GM19193 (cell line): ENCODE measurements around the gene ITPKA.

Experiments used
- POLR2A ChIP-seq: IDR thresholded peaks from 4 replicates; pipeline ENCODE4 v1.6.1; 2011; ENCODE audit not compliant: insufficient read depth, insufficient read length; ENCODE audit errors: extremely low read depth

Gene ITPKA

DNA sequence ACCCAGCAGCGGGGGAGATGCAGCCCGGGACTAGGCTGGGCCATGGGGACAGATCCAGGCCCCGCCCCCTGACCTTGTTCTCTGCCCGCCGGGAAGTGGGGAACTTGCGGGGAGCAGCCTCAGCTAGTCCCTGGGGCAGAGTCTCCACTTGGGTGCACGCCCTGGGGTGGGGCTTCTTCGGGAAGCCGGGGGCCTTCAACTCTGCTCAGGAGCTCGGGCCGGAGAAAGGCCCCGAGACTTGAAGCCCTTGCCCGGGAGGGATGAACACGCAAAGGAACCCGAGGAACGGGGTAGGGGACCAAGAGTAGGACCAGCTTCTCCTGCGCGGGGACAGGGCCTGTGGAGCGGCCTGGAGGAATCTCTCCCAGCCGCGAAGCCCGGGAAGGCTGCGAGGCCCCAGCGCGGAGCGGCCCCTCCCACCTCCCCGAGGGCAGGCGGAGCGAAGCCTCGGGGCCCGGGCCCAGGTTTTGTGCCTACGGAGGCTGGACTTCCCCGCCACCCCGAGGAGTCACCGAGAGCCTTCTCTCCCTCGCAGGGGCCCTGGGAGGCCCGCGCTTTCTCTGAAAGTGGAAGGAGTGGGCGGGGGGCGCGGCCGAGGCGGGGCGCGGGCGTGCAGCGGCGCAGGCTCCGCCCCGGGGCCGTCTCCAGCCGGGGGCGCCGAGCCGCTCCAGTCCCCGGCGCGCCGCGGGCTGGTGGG is at the start of gene ITPKA:
TSS of gene ITPKA (plus strand) at position 670 of the 697 bp plus-strand sequence. CDS start 54 bp downstream, outside the sequence.
- TF ChIP-seq POLR2A = peak; percentile 66

DNA sequence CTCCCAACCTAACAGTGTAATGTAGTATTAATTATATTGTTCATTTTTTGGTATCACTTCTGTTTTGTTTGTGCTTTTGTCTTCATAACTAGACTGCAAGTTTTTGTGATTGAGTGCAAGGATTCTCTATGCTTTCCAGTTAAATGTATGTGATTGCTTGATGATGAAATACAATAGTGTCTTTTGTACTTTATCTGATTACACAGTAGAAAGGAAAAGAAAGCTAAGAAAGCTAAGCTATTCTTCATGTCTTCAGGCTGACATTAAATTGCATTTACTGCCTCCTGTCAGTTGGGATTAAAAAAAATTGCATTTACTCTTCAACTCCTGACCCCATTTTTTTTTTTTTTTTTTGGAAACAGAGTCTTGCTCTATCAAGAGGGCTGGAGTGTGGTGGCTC is 48.3 kb upstream of the ITPKA start:
- no peak for TF ChIP-seq POLR2A

DNA sequence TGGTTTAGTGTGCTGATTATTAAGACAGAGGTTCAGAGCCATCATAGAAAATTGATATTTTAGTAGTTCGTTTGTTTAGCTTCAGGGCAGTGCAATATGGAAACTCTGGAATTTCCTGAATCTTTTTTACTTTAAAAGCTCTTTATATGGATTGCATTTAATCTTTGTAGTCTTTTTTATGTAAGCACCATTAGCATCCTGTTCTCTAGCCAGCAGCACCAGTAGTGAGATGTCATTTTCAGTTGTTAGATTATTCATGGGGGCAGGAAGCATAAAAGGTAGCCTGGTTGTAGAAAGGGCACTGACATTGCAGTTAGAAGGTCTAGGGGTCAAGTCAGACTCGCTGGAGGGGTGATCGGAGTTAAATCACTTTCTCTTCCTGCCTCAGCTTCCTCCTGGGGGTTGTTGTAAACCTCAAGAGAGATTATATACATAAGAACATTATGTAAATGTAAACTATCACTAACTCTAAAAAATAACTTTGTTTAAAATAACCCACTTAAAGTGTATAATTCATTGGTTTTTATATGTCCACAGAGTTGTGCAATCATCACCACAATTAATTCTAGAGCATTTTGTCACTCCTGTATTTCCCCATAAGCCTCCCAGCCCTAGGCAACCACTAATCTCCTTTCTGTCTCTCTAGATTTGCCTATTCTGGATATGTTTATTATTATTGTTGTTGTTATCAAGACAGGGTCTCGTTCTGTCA is 31.4 kb upstream of the ITPKA start:
- TF ChIP-seq POLR2A = no peak

DNA sequence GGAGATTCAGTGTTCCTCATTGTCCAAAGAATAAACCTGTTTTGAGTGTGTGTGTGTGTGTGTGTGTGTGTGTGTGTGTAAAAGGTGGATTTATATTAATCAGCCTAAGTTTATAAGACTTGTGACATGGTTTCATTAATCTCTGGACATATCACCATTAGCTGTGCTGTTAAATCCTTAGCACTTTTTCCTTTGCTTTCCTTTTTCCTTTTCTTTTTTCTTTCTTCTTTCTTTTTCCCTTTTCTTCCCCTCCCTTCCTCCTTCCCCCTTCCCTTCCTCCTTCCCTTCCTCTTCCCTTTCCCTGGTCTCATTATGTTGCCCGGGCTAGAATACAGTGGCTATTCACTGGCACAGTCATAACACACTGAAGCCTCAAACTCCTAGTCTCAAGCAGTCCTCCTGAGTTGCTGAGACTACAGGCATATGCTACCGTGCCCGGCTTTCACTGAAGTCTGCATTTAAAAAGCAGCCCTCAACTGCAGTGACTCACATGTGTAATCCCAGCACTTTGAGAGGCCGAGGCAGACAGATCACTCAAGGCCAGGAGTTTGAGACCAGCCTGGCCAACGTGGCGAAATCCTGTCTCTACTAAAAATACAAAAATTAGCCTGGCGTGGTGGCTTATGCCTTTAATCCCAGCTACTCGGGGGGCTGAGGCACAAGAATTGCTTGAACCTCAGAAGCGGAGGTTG is 28.6 kb upstream of the ITPKA start:
- TF ChIP-seq POLR2A = no peak

DNA sequence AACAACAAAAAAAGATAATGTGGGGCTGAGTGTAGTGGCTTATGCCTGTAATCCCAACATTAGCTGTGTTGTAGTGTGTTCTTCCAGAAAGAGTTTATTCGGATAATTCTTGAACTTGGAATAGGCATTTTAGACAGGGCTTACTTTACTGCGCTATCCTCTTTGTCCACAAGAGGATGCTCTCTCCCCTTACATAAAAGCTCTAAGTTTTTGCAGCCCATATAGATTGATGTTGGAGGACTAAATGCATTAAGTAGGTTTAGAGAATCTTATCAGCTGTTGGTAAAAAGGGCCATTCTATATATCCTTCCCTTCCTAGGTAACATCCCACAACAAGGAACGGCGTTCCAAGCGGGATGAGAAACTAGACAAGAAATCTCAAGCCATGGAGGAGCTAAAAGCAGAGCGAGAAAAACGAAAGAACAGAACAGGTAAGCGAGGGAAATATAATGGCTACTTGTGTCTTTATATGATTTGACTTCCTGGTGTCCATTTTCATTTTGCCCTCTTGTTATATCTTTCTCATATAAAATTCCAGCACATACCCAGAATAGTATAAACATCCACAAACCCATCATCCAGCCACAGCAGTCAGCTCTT is 27.8 kb upstream of the ITPKA start:
- no peak for TF ChIP-seq POLR2A

DNA sequence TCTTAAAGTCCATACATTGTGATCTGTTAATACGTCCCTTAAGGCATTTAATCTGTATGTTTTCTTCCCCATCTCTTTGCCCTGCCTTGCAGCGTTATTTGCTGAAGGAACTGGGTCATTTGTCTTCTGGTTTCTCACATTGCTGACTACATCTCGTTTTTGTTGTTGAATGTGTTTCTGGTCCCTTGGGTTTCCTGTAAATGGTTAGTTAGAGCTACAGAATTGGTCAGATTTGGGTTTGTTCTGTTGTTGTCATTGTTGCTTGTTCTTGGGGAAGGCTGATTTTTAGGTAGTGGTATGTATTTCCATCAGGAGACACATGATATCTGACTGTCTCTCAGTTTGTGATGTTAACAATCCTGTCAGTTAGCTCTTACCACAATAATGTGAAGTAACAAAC is 27.0 kb upstream of the ITPKA start:
- TF ChIP-seq POLR2A = no peak

DNA sequence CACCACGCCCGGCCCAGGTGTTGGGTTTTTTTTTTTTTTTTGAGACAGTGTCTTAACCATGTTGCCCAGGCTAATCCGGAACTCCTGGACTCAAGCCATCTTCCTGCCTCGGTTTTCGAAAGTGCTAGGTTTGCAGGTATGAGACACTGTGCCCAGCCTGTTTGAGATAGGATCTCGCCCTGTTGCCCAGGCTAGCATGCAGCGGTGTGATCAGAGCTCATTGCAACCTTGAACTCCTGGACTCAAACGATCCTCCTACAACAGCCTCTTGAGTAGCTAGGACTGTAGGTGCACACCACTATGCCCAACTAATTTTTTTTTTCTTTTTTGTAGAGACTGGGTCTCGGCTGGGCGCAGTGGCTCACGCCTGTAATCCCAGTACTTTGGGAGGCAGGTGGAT is 20.3 kb upstream of the ITPKA start:
- TF ChIP-seq POLR2A = no peak

DNA sequence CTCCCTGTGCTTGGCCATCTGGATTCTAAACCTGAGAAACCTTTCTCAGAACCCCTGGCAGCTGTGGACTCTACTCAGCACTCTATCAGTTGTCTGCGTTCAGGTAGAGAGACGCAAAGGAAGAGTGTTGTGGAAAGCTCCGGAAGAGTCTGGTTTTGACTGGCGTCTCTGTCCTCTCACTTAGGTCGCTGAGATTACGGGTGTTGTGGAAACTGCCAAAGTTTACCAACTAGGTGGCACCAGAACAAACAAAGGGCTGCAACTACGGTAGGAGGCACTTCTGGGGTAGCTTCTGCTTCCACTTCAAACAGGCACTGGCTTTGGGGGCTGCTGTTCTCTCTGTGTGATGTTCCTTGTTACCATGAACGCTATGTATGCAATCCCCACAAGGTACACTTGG is 19.2 kb upstream of the ITPKA start:
- no peak for TF ChIP-seq POLR2A

DNA sequence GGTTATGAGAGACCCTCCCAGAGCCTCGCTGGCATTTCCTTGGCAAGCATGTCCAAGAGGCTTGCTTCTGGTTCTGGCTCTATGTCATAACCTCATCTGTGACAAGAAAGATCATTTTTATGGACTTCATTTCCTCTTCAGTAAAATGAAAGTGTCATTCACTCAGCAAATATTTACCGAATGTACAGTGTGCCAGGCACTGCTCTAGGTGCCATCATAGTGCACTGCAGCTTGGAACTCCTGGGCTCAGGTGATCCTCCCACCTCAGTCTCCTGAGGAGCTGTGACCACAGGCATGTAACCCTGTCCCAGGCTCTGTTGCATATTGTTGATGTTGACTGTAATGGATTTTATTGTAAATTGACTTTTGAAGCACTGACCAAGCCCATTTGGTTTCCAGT is 18.7 kb upstream of the ITPKA start:
- TF ChIP-seq POLR2A = no peak

DNA sequence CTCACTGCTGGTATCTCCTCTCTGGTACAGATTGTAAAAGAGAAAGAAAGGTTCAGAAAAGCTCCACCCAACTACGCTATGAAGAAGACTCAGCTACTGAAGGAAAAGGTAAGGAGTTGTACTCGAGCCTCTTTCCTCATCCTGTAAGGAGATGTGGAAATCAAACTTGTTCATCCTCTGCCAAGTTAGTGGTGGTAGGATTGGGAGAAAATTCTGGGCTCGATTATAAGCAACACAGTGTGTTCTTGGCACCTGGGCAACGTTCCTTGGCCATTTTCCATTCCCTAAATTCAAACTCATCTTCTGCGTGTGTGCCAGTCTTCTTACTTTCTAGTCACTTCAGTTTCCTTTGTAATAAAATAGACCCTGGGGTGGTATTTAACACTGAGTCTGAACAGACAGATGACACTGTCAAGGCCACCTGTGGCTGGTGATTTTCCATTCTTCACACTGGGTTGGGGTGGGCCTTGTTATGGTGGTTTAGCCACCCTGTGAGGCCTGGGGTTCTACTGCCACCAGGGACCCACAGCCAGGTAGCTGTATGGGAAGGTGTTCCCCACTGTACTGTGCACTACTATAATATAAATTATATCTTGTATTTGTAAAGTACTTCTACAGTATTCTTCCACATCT is 17.1 kb upstream of the ITPKA start:
- TF ChIP-seq POLR2A = no peak

DNA sequence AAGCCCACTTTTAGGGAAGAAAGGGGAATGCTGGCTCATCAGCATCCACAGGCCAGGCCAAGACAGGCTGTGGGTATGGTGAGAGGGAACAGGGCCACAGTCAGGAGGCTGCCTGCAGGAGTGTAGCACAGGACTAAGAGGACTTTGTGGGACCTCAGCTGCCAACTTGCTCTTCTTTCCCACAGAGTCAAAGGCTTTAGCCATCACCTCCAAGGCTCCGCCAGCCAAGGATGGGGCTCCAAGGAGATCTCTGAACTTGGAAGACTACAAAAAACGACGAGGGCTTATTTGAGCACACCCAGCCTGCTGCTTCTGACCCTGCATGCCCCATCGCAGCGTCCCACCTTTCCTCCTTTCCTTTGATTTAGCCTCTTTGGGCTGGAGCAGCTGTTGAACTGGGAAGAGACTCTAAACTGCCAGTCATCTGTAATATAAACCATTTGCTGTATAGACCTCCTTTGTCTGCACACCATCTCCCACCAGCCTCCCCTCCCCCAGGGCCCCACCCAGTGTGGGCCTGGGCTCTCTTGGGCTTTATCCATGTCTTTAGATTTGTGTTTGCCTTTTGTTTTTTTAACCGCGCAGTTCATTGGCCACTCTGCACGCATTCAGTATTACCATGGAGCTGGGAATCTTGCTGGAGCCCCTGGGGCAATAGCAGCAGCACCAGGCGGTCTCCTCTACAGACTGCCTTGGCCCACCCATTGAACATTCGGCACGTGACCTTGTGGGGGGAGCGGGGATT is 13.1 kb upstream of the ITPKA start:
- TF ChIP-seq POLR2A = no peak

DNA sequence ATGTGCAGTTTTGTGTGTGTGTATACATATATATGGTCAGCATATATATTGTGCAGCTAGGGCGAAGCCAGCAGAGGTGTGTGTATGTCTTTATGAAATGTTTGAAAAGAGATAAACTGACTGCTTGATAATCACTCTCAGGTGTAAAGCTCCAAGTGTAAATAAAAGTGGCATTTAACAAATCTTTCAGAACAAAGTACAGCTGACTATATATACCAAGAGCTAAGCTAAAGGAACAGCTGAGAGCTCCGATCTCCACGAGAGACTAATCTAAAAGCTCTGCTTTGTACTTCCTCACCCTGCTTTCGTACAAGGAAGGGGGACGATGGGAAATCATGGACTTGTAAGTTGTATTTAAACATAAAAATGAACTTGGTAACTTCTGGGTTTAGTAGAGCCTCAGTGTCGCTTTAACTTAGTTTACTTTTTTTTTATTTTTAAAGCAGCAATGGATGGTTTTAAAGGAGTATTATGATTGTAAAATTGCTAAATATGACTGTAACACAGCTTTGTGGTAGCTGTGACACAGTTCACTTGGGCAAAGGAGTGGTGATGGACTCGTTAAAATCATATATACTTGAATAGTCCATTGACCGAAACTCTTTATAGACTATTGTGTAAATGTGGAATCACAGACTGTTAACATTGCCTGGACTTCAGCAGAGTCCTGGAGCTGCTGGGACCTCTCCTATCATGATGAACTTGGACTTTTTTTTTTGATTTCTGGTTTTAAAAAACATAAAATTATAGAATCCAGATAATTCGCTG is 11.4 kb upstream of the ITPKA start:
- TF ChIP-seq POLR2A = no peak

DNA sequence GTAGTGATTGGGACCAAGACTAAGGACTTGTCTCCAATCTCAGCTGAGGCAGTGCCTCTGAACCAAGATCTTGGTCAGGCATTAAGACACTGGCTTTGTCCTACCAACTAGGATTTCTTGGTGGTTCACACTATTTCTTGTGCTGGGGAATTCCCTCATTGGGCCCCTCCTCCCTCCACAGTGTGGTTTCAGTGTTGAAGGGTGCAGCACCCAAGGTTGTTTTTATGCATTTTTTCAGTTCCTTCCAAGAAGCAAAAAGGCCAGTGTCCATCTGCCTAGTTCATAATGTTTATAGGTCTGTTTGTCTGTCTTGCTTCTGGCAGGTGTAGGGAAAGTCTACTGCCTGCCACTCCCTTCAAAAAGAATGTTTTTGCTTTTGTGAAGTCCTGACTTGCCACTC is 10.6 kb upstream of the ITPKA start:
- TF ChIP-seq POLR2A = no peak

DNA sequence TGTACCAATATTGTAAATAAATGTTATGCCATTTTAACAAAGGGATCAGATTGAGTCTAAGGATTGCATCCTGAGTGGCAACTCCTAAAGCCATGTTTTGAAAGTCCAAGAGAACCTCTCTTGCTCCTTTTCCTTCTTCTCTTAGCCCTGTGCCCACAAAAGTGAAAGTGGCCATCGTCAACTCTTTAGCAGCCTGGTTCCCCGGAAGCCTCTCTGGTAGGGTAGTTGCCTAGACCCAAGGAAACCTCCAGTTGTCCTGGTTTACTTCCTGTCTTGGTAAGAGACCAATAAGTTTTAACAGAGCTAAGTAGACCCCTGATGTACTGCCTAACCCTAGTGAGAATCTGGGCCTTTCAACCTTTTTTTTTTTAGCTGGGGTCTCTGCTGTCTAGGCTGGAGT is 10.2 kb upstream of the ITPKA start:
- no peak for TF ChIP-seq POLR2A

DNA sequence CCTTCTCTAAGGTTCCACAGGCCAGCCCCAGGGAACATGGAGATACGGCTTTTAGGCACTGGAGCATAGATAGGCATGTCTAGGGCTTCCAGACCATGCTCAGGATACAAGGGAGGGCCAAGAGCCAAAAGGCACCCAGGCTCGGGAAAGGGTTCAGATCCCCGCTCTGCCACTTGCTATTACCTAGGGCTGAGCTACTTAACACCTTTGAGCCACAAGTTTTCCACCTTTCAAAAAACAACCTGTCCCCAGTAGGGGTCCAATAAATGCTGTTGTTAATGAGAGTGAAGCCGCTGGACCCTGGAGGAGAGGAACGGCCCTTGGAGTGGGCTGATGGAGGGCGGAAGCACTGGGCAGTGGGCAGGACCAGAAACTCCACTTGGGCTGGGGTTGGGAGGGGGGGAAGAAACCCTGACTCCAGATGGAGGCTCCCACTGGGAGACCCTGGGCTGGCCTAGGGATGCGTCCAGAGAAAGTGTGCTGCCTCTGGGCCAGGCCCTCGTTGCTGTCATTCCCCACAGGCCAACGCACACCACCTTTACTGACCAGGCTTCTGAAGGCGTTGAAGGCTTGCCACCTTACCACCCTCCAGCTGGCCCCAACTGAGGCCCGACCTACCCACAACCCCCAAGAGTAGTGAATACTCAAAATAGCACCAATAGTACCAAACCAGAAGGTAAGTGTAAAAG is 8.6 kb upstream of the ITPKA start:
- TF ChIP-seq POLR2A = no peak
